HepG2 (cell line): ENCODE results near the gene TMEM151A. TPM values are rescaled to one million over a fixed set of nuclear protein-coding genes. Genes with fewer than 3 reads are reported as not detected.

Source experiments
- AKAP8 ChIP-seq: sonication (generic); formaldehyde crosslinking; IDR thresholded peaks from 2 replicates; pipeline ENCODE4 v1.5.1; 2020; ENCODE audit warnings: mild to moderate bottlenecking, missing genetic modification reagents
- BCLAF1 ChIP-seq: fragments of 450-650 bp; IDR thresholded peaks from 2 replicates; pipeline ENCODE4 v1.6.1; 2017; ENCODE audit warnings: mild to moderate bottlenecking
- CEBPG ChIP-seq: IDR thresholded peaks from 2 replicates; pipeline ENCODE4 v1.6.1; 2016
- CEBPZ ChIP-seq: IDR thresholded peaks from 2 replicates; pipeline ENCODE4 v1.6.1; 2012; ENCODE audit warnings: low read length, improper control_type of control experiment
- GABPB1 ChIP-seq: IDR thresholded peaks from 2 replicates; pipeline ENCODE4 v1.6.1; 2016; ENCODE audit warnings: mild to moderate bottlenecking, missing genetic modification reagents, moderate library complexity, missing compliant biosample characterization
- IRF9 ChIP-seq: sonication (generic); formaldehyde crosslinking; IDR thresholded peaks from 2 replicates; pipeline ENCODE4 v1.8.0; 2022; ENCODE audit warnings: missing genetic modification reagents, mild to moderate bottlenecking, borderline replicate concordance
- KDM4B ChIP-seq: sonication (generic); formaldehyde crosslinking; IDR thresholded peaks from 2 replicates; pipeline ENCODE4 v1.4.0; 2020; ENCODE audit warnings: missing genetic modification reagents
- MBD4 ChIP-seq: IDR thresholded peaks from 2 replicates; pipeline ENCODE4 v1.6.1; 2012; ENCODE audit warnings: low read length, inconsistent platforms, borderline replicate concordance
- NR2C2 ChIP-seq: sonication (generic); formaldehyde crosslinking; IDR thresholded peaks from 2 replicates; pipeline ENCODE4 v1.4.0; 2020; ENCODE audit warnings: missing genetic modification reagents, mild to moderate bottlenecking, moderate library complexity, borderline replicate concordance
- PHF5A ChIP-seq: IDR thresholded peaks from one replicate; pipeline ENCODE4 v1.6.1; 2018; ENCODE audit warnings: low read depth, missing genetic modification reagents; ENCODE audit not compliant: unreplicated experiment
- PITX1 ChIP-seq: sonication (generic); formaldehyde crosslinking; IDR thresholded peaks from 2 replicates; pipeline ENCODE4 v1.5.1; 2020; ENCODE audit warnings: mild to moderate bottlenecking, missing genetic modification reagents
- POLR2A ChIP-seq, 2 experiments: IDR thresholded peaks; 2 replicates each; pipeline ENCODE4 v1.6.1; 2011; ENCODE audit warnings: low read depth in 2 of 2, low read length in 2 of 2, mild to moderate bottlenecking in 1 of 2, moderate library complexity in 1 of 2; ENCODE audit not compliant: insufficient read depth in 1 of 2
- RFX3 ChIP-seq: IDR thresholded peaks from 2 replicates; pipeline ENCODE4 v1.6.1; 2016; ENCODE audit warnings: missing biosample characterization, missing genetic modification reagents
- ZEB1 ChIP-seq: IDR thresholded peaks from 2 replicates; pipeline ENCODE4 v1.6.1; 2012; ENCODE audit warnings: mild to moderate bottlenecking, low read depth, inconsistent platforms; ENCODE audit not compliant: insufficient replicate concordance
- ZNF124 ChIP-seq: sonication (generic); formaldehyde crosslinking; IDR thresholded peaks from 2 replicates; pipeline ENCODE4 v1.4.0; 2020; ENCODE audit warnings: missing genetic modification reagents
- ZNF256 ChIP-seq: sonication (generic); formaldehyde crosslinking; conservative IDR thresholded peaks from 2 replicates; pipeline ENCODE4 v1.4.0; 2020; ENCODE audit warnings: missing genetic modification reagents
- ZNF280D ChIP-seq: sonication (generic); formaldehyde crosslinking; IDR thresholded peaks from 2 replicates; pipeline ENCODE4 v1.5.1; 2020; ENCODE audit warnings: mild to moderate bottlenecking, missing genetic modification reagents
- ZNF496 ChIP-seq: sonication (generic); formaldehyde crosslinking; IDR thresholded peaks from 2 replicates; pipeline ENCODE4 v1.8.1; 2023; ENCODE audit warnings: mild to moderate bottlenecking, moderate library complexity, missing genetic modification reagents; ENCODE audit not compliant: insufficient replicate concordance
- polyA plus RNA-seq, 8 experiments: library from polyadenylated mRNA; depleted of rRNA in 3 of 8; stranded (reverse) in 7 of 8; unstranded in 1 of 8; fragments of >200 nt; fragmentation: Illumina TruSeq in 4 of 8; extraction: Trizol in 4 of 8; gene quantifications; 2 replicates each; pipeline versions ENCODE4 v1.2.1 to v1.2.3, GENCODE V29; 2011 to 2016; ENCODE audit warnings: low read depth in 4 of 8, missing spikeins in 1 of 8, mixed read lengths in 1 of 8; ENCODE audit not compliant: insufficient read depth in 1 of 8
- total RNA-seq, 5 experiments: library from RNA; depleted of rRNA; stranded (reverse); fragments of >200 nt; fragmentation: Illumina TruSeq; extraction: Trizol; gene quantifications; 2 replicates each; pipeline ENCODE4 v1.2.3, GENCODE V29; 2016; ENCODE audit warnings: low read depth in 1 of 5

Gene TMEM151A
- total and polyA plus RNA-seq, 2 of the 13 experiments (the other 11 are each of a cell fraction or from before 2014, with no cell fraction given) = 0.18 to 0.33 TPM

- TF ChIP-seq BCLAF1 = no peak
- 0 out of 2 replicates have a peak, but pooled peaks have one; percentile 21 for TF ChIP-seq ZNF280D (CRISPR knock-in tag)
- no peak for TF ChIP-seq POLR2A (IDR thresholded peaks at IDR 0.05; ENCODE audit: insufficient read depth in 1 of 2, low read depth in 2 of 2, low read length in 2 of 2)
- peak; percentile 21; the same call in 1 of the 2 replicates for TF ChIP-seq CEBPG (CRISPR knock-in tag)
- no peak for TF ChIP-seq CEBPZ
- peak; percentile 72 for TF ChIP-seq GABPB1
- no peak for TF ChIP-seq MBD4
- peak; percentile 37 for TF ChIP-seq PITX1 (CRISPR knock-in tag)
- peak; percentile 67 for TF ChIP-seq PHF5A (CRISPR knock-in tag)
- no peak for TF ChIP-seq ZNF256 (CRISPR knock-in tag)
- 0 out of 2 replicates have a peak, but pooled peaks have one; percentile 33 for TF ChIP-seq NR2C2 (CRISPR knock-in tag)
- TF ChIP-seq IRF9 (CRISPR knock-in tag) = peak; percentile 56; the same call in 1 of the 2 replicates
- peak; percentile 99 for TF ChIP-seq RFX3 (CRISPR knock-in tag)
- TF ChIP-seq ZNF124 (CRISPR knock-in tag) = peak; percentile 78; the same call in 1 of the 2 replicates
- 0 out of 2 replicates have a peak, but pooled peaks have one; percentile 42 for TF ChIP-seq KDM4B
- TF ChIP-seq AKAP8 (CRISPR knock-in tag) = peak; percentile 99
- peak; percentile 34 for TF ChIP-seq ZEB1
- no peak for TF ChIP-seq ZNF496 (CRISPR knock-in tag)
Measured at GRCh38 chr11:66282468-66283455, 8.9 kb upstream of the TMEM151A start (continued).
